ENCODE results near the gene SLC34A1. TPM values are rescaled to one million over a fixed set of nuclear protein-coding genes. Genes with fewer than 3 reads are reported as not detected.
A peak's percentile ranks its signal among the peaks of the same experiment; 100 is the strongest.

Gene SLC34A1
- total and polyA plus RNA-seq, 2 of the 13 experiments (the other 11 are each of a cell fraction or from before 2014, with no cell fraction given): 0.03 to 0.20 TPM

GRCh38 chr5:177366528-177367322, 17.5 kb upstream of the SLC34A1 start (continued):
- TF ChIP-seq, protein P1, sequence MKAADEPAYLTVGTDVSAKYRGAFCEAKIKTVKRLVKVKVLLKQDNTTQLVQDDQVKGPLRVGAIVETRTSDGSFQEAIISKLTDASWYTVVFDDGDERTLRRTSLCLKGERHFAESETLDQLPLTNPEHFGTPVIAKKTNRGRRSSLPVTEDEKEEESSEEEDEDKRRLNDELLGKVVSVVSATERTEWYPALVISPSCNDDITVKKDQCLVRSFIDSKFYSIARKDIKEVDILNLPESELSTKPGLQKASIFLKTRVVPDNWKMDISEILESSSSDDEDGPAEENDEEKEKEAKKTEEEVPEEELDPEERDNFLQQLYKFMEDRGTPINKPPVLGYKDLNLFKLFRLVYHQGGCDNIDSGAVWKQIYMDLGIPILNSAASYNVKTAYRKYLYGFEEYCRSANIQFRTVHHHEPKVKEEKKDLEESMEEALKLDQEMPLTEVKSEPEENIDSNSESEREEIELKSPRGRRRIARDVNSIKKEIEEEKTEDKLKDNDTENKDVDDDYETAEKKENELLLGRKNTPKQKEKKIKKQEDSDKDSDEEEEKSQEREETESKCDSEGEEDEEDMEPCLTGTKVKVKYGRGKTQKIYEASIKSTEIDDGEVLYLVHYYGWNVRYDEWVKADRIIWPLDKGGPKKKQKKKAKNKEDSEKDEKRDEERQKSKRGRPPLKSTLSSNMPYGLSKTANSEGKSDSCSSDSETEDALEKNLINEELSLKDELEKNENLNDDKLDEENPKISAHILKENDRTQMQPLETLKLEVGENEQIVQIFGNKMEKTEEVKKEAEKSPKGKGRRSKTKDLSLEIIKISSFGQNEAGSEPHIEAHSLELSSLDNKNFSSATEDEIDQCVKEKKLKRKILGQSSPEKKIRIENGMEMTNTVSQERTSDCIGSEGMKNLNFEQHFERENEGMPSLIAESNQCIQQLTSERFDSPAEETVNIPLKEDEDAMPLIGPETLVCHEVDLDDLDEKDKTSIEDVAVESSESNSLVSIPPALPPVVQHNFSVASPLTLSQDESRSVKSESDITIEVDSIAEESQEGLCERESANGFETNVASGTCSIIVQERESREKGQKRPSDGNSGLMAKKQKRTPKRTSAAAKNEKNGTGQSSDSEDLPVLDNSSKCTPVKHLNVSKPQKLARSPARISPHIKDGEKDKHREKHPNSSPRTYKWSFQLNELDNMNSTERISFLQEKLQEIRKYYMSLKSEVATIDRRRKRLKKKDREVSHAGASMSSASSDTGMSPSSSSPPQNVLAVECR (CRISPR knock-in tag; IDR thresholded peaks at IDR 0.05; ENCODE audit: borderline replicate concordance): peak; percentile 44; the same call in 1 of the 2 replicates
- TF ChIP-seq SOX5 (CRISPR knock-in tag; IDR thresholded peaks at IDR 0.05; ENCODE audit: borderline replicate concordance) (no peak), RARA (CRISPR knock-in tag; IDR thresholded peaks at IDR 0.05) (no peak), MZF1 (CRISPR knock-in tag; IDR thresholded peaks at IDR 0.05; ENCODE audit: borderline replicate concordance) (no peak), ZNF331 (CRISPR knock-in tag; IDR thresholded peaks at IDR 0.05) (peak; percentile 30; the same call in 1 of the 2 replicates), THAP11 (CRISPR knock-in tag; IDR thresholded peaks at IDR 0.05) (peak; percentile 56), ZNF792 (CRISPR knock-in tag; IDR thresholded peaks at IDR 0.05) (peak; percentile 72; the same call in 1 of the 2 replicates), TARDBP (CRISPR knock-in tag; IDR thresholded peaks at IDR 0.05) (no peak; the same call in 1 of the 2 replicates), HNF1B (CRISPR knock-in tag; IDR thresholded peaks at IDR 0.05) (peak; percentile 84; the same call in 1 of the 2 replicates), ZNF326 (CRISPR knock-in tag; IDR thresholded peaks at IDR 0.05; ENCODE audit: borderline replicate concordance) (no peak), ZNF605 (CRISPR knock-in tag; IDR thresholded peaks at IDR 0.05) (peak; percentile 52), YEATS4 (CRISPR knock-in tag; IDR thresholded peaks at IDR 0.05; ENCODE audit: borderline replicate concordance) (peak; percentile 27; the same call in 1 of the 2 replicates), ZNF691 (CRISPR knock-in tag; IDR thresholded peaks at IDR 0.05; ENCODE audit: borderline replicate concordance, low read depth) (peak; percentile 52; the same call in 1 of the 2 replicates), ZNF672 (CRISPR knock-in tag; IDR thresholded peaks at IDR 0.05) (peak; percentile 2; the same call in 1 of the 2 replicates), ZNF501 (CRISPR knock-in tag; IDR thresholded peaks at IDR 0.05) (peak; percentile 25; the same call in 1 of the 2 replicates), YY1 (IDR thresholded peaks at IDR 0.05; ENCODE audit: insufficient read depth, insufficient replicate concordance, low read depth, low read length) (peak; percentile 35), KLF6 (CRISPR knock-in tag; IDR thresholded peaks at IDR 0.05) (peak; percentile 75; the same call in 1 of the 2 replicates), MTA1 (CRISPR knock-in tag; IDR thresholded peaks at IDR 0.05; ENCODE audit: borderline replicate concordance) (0 out of 2 replicates have a peak, but pooled peaks have one; percentile 18), GTF2F1 (IDR thresholded peaks at IDR 0.05; ENCODE audit: low read length) (no peak)
